ENCODE data around the gene NANOG.
A peak's percentile ranks its signal among the peaks of the same experiment; 100 is the strongest.
"Not testable (repeated sequence)": the region's sequence is repeated elsewhere in the genome, so short reads cannot be mapped to it uniquely, and the experiment has no call there.

NANOG gene

GRCh38 chr12:7784701-7785100 is 4.5 kb upstream of the NANOG start:
- Mint-ChIP-seq H3K36me3 (ENCODE audit: low read depth) (no peaks in the 10 kb centered on the region), H3K4me3 (no peak overlapping the region), H3K27me3 (ENCODE audit: low read depth) (peaks cover 6% of the 10 kb centered on the region), H3K27ac (no peak overlapping the region), H3K4me1 (ENCODE audit: low read depth) (no peaks in the 10 kb centered on the region), H3K9me3 (no peaks in the 10 kb centered on the region)
- no peak for DNase-seq (ENCODE audit: low spot score)

DNA sequence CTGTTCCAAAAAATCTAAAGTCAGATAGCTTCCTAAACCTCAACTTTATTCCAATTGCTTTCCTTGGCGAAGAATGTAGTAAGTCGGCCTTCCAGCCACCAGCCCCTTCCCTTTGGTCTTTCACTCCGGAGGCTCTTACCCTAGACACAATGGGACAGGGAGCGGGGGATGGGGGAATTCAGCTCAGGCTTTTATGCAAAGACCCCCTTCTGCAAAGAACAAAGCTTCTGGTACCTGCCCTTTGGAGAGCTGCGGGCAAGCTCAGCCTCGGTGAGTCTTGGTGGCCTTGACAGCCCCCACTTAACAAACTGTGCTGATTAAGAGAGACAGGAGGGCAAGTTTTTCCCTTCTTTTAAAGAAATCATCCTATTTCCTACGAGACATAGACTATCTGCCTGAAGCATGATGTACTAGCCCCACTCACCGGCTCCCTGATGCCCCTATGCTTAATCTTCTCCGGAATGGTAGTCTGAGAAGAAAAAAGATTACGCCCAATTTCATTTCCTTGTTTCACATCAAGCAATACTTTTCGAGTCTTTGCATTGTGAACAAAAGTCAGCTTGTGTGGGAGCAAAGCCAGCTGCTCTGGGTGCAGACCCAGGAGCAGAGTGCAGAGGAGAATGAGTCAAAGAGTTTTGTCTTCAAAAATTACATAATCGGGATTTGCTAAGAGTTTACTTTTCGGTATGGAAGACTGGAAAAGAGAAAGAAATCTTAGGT is 1.5 kb upstream of the NANOG start:
- Mint-ChIP-seq H3K9me3 (no peaks in the 10 kb centered on the region), H3K4me1 (ENCODE audit: low read depth) (no peaks in the 10 kb centered on the region), H3K27ac (no peak overlapping the region), H3K27me3 (ENCODE audit: low read depth) (peaks cover 9% of the 10 kb centered on the region), H3K36me3 (ENCODE audit: low read depth) (no peaks in the 10 kb centered on the region), H3K4me3 (no peak overlapping the region)
- DNase-seq (ENCODE audit: low spot score) = no peak

- no peaks in the 10 kb centered on the region for H3K4me1 Mint-ChIP-seq (ENCODE audit: low read depth)
- no peak overlapping the region for H3K27ac Mint-ChIP-seq
- H3K9me3 Mint-ChIP-seq = no peaks in the 10 kb centered on the region
- no peak overlapping the region for H3K4me3 Mint-ChIP-seq
- no peak for DNase-seq (ENCODE audit: low spot score)
- H3K36me3 Mint-ChIP-seq (ENCODE audit: low read depth) = no peaks in the 10 kb centered on the region
- H3K27me3 Mint-ChIP-seq (ENCODE audit: low read depth) = peaks cover 9% of the 10 kb centered on the region
Measured at GRCh38 chr12:7788294-7788660, 925 bp upstream of the NANOG start.

- Mint-ChIP-seq H3K9me3 (no peaks in the 10 kb centered on the region), H3K27me3 (ENCODE audit: low read depth) (peaks cover 6% of the 10 kb centered on the region), H3K4me1 (ENCODE audit: low read depth) (no peaks in the 10 kb centered on the region), H3K27ac (no peak overlapping the region), H3K4me3 (no peak overlapping the region), H3K36me3 (ENCODE audit: low read depth) (no peaks in the 10 kb centered on the region)
- no peak for DNase-seq (ENCODE audit: low spot score)
Measured at GRCh38 chr12:7793211-7793610, 4.0 kb downstream of the NANOG start.

DNA sequence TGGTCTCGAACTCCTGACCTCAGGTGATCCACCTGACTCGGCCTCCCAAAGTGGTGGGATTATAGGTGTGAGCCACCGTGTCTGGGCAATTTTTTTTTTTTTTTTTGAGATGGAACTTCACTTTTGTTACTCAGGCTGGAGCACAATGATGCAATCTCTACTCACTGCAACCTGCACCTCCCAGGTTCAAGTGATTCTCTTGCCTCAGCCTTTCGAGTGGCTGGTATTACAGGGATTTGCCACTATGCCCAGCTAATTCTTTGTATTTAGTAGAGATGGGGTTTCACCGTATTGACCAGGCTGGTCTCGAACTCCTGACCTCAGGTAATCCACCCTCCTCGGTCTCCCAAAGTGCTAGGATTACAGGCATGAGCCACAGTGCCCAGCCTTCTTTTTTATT is 8.1 kb downstream of the NANOG start:
- H3K36me3 Mint-ChIP-seq (ENCODE audit: low read depth); H3K4me3 Mint-ChIP-seq; DNase-seq (ENCODE audit: low spot score); H3K4me1 Mint-ChIP-seq (ENCODE audit: low read depth); H3K27ac Mint-ChIP-seq; H3K9me3 Mint-ChIP-seq; H3K27me3 Mint-ChIP-seq (ENCODE audit: low read depth): not testable (repeated sequence)

GRCh38 chr12:7797698-7798398 is 8.6 kb downstream of the NANOG start:
- Mint-ChIP-seq H3K4me3 (no peak overlapping the region), H3K27me3 (ENCODE audit: low read depth) (no peaks in the 10 kb centered on the region), H3K9me3 (no peaks in the 10 kb centered on the region), H3K36me3 (ENCODE audit: low read depth) (no peaks in the 10 kb centered on the region), H3K27ac (no peak overlapping the region), H3K4me1 (ENCODE audit: low read depth) (no peaks in the 10 kb centered on the region)
- DNase-seq (ENCODE audit: low spot score) = no peak

- DNase-seq (ENCODE audit: low spot score); H3K9me3 Mint-ChIP-seq; H3K36me3 Mint-ChIP-seq (ENCODE audit: low read depth); H3K27ac Mint-ChIP-seq; H3K27me3 Mint-ChIP-seq (ENCODE audit: low read depth); H3K4me3 Mint-ChIP-seq; H3K4me1 Mint-ChIP-seq (ENCODE audit: low read depth): not testable (repeated sequence)
Measured at GRCh38 chr12:7798750-7799308, 9.6 kb downstream of the NANOG start.

DNA sequence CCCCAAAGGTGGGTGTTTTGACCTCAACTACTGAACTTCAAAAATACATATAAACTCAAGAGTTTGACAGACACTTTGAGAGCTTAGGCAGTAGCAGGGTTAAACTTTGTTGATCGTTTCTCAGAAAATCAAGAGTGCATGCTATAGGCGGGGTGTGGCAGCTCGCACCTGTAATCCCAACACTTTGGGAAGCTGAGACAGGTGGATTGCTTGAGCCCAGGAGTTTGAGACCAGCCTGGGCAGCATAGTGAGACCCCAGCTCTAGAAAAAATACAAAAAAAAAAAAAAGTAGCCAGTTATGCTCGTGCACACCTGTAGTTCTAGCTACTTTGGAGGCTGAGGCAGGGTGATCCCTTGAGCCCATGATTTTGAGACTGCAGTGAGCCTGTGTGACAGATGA is 12.3 kb downstream of the NANOG start:
- Mint-ChIP-seq H3K4me1 (ENCODE audit: low read depth) (no peaks in the 10 kb centered on the region), H3K36me3 (ENCODE audit: low read depth) (no peaks in the 10 kb centered on the region), H3K4me3 (no peak overlapping the region), H3K27me3 (ENCODE audit: low read depth) (no peaks in the 10 kb centered on the region), H3K27ac (no peak overlapping the region), H3K9me3 (no peaks in the 10 kb centered on the region)
- DNase-seq (ENCODE audit: low spot score) = no peak

DNA sequence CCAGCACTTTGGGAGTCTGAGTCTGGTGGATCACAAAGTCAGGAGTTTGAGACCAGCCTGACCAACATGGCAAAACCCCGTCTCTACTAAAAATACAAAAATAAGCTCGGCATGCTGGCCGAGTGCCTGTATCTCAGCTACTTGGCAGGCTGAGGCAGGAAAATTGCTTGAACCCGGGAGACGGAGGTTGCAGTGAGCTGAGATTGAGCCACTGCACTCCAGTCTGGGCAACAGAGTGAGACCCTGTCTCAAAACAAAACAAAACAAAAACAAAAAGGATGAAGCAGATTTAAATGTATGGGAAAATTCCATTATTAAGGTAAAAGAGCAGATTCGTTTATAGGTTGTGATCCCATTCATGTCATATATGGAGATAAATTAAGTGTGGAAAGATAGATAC is 17.1 kb downstream of the NANOG start:
- not testable (repeated sequence) for H3K36me3 Mint-ChIP-seq (ENCODE audit: low read depth)

GRCh38 chr12:7806863-7807487 is 17.8 kb downstream of the NANOG start:
- peak; percentile 29 for DNase-seq (ENCODE audit: low spot score)
- Mint-ChIP-seq H3K4me3 (no peak overlapping the region), H3K36me3 (ENCODE audit: low read depth) (no peaks in the 10 kb centered on the region), H3K9me3 (no peaks in the 10 kb centered on the region), H3K4me1 (ENCODE audit: low read depth) (no peaks in the 10 kb centered on the region), H3K27ac (no peak overlapping the region), H3K27me3 (ENCODE audit: low read depth) (no peaks in the 10 kb centered on the region)

More for the DNA sequence above, 17.1 kb downstream of the NANOG start:
- not testable (repeated sequence) for DNase-seq (ENCODE audit: low spot score); H3K27me3 Mint-ChIP-seq (ENCODE audit: low read depth); H3K27ac Mint-ChIP-seq; H3K4me3 Mint-ChIP-seq; H3K9me3 Mint-ChIP-seq; H3K4me1 Mint-ChIP-seq (ENCODE audit: low read depth)

GRCh38 chr12:7825754-7826153 is 36.6 kb downstream of the NANOG start:
- H3K36me3 Mint-ChIP-seq (ENCODE audit: low read depth); H3K9me3 Mint-ChIP-seq: not testable (repeated sequence)

DNA sequence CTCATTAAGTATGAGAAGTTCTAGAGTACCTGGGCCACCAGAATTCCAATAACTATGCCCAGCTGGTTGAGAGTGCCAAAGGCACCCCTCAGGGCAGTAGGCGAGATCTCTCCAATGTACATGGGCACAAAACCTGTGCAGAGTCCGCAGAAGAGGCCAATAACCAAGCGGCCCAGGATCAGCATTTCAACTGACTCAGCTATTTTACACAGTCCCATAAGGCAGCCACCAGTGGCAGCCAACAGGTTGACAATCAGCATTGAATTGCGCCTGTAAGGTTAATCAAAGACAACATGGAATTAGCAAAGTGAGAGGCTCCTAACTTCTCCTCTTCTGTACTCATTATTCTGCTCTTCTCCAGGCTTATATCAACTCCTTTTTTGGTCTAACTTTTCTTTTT is 40.5 kb downstream of the NANOG start:
- not testable (repeated sequence) for H3K9me3 Mint-ChIP-seq; DNase-seq (ENCODE audit: low spot score); H3K36me3 Mint-ChIP-seq (ENCODE audit: low read depth); H3K4me3 Mint-ChIP-seq; H3K27me3 Mint-ChIP-seq (ENCODE audit: low read depth); H3K27ac Mint-ChIP-seq; H3K4me1 Mint-ChIP-seq (ENCODE audit: low read depth)

More at GRCh38 chr12:7825754-7826153, 36.6 kb downstream of the NANOG start:
- H3K27ac Mint-ChIP-seq; H3K4me1 Mint-ChIP-seq (ENCODE audit: low read depth); H3K4me3 Mint-ChIP-seq; DNase-seq (ENCODE audit: low spot score); H3K27me3 Mint-ChIP-seq (ENCODE audit: low read depth): not testable (repeated sequence)

- no peak overlapping the region for H3K4me3 Mint-ChIP-seq
- no peaks in the 10 kb centered on the region for H3K36me3 Mint-ChIP-seq (ENCODE audit: low read depth)
- DNase-seq (ENCODE audit: low spot score) = peak; percentile 18
- no peak overlapping the region for H3K27ac Mint-ChIP-seq
- no peaks in the 10 kb centered on the region for H3K27me3 Mint-ChIP-seq (ENCODE audit: low read depth)
- no peaks in the 10 kb centered on the region for H3K9me3 Mint-ChIP-seq
- peaks cover 3% of the 10 kb centered on the region for H3K4me1 Mint-ChIP-seq (ENCODE audit: low read depth)
Measured at GRCh38 chr12:7832059-7832696, 43.0 kb downstream of the NANOG start.

- not testable (repeated sequence) for H3K27ac Mint-ChIP-seq, H3K9me3 Mint-ChIP-seq, H3K4me3 Mint-ChIP-seq
Measured at GRCh38 chr12:7833201-7833600, 44.0 kb downstream of the NANOG start.

More at GRCh38 chr12:7833201-7833600, 44.0 kb downstream of the NANOG start:
- DNase-seq (ENCODE audit: low spot score); H3K4me1 Mint-ChIP-seq (ENCODE audit: low read depth); H3K27me3 Mint-ChIP-seq (ENCODE audit: low read depth); H3K36me3 Mint-ChIP-seq (ENCODE audit: low read depth): not testable (repeated sequence)
